ENCODE measurements around the gene NUDT14. TPM values are rescaled to one million over a fixed set of nuclear protein-coding genes. Genes with fewer than 3 reads are reported as not detected.

Gene NUDT14
- total RNA-seq, 1 donor from 2014 or later: 44.8 TPM

DNA sequence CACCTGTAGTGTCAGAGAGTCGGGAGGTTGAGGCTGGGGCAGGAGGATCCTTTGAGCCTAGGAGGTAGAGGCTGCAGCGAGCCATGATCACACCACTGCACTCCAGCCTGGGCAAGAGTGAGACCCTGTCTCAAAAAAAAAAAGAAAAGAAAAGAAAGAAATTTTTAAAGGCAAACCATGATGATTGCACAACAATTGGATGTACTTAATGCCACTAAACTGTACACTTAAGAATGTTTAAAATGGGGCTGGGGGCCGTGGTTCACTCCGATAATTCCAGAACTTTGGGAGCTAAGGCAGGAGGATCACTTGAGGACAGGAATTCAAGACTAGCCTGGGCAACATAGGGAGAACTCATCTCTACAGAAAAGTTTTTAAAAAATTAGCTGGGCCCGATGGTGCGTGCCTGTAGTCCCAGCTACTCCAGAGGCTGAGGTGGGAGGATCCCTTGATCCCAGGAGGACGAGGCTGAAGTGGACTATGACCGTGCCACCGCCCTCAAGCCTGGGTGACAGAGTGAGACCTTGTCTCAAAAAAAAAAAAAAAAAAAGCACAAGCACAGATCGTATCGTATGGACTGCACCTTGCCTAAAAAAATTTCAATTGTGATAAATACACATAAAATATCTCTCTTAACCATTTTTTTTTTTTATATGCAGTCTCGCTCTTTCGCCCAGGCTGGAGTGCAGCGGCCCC, 45.3 kb downstream of the NUDT14 start:
- no peak for DNase-seq (ENCODE audit: low read depth, low spot score)

DNA sequence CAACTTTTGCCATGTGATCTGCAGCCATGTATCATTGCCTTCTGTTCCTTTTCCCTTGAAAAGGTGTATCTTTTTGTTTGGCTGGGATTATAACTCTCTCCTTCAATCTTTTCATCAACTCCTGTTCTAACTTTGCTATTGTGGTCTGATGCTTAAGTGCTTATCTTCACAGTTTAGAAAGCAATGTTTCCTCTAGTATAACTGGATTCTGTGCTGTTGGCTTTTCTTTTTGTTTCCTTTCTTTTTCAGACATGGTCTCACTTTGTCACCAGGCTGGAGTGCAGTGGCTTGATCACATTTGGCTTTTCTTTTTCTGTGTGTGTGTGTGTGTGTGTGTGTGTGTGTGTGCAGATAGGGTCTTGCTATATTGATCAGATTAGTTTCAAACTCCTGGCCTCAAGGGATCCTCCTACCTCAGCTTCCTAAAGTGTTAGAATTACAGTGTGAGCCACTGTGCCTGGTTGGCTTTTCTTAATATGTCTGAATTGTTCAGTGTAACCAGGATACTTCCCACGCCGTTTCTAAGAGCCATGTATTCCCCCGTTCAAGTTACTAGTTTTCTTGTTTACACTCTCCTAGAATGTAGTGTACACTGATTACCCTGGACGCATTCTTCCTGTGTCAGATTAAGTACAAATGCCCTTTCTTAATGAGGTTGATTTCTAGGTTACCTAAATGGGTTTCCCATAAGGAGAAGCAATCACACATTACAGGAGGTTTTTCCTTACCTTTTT, 48.0 kb downstream of the NUDT14 start:
- no peak for DNase-seq (ENCODE audit: low read depth, low spot score)

DNA sequence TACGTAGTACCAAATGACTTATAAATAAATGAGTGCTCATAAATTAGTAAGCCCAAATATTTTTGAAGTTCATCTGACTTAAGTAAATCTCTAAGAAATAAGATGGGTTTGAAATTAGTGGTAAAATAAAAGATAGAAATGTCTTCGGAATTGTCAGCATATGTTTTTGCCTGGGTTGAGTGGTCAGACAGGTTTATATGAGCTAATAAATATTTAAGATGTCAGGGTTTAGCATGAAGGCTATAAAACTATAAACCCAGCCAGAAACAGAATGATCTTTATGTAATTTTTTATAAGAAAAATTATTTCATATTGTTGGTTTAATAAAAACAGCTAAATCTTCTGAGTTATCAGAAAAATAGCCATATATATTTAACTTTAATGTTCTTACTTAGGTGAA, 49.9 kb downstream of the NUDT14 start:
- DNase-seq (ENCODE audit: low read depth, low spot score): no peak

DNA sequence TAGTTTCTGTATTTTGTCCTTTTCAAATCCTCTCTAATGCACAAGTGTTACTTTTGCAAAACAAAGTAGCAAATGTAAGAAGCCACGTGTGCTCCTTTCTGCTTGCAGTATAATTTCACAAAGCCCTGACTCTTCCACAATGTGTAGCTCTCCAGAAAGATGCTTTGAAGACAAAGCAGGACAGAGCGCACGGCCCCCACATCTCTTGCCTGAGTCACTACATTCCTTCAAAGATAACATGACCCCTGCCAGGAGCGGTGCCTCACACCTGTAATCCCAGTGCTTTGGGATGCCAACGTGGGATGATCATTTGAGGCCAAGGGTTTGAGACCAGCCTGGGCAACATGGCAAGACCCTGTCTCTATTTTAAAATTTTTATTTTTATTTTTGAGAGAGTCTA, 53.1 kb downstream of the NUDT14 start:
- DNase-seq (ENCODE audit: low read depth, low spot score): no peak

DNA sequence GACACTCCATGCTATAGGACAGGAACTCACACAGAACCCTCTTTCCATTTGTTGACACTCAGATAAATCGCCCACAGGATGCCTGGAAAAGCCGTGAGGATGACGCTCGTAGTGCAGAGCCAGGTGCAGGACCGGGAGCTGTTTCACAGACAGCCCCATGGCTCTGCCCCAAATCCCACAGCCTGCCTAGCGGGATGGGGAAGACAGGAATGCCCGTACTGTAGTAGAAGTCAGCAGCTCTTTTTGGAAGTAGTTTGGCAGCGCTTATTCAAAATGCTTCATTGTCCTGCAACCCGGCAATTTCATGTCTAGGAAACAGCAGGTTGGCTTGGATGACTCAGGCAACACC, 54.2 kb downstream of the NUDT14 start:
- no peak for DNase-seq (ENCODE audit: low read depth, low spot score)

DNA sequence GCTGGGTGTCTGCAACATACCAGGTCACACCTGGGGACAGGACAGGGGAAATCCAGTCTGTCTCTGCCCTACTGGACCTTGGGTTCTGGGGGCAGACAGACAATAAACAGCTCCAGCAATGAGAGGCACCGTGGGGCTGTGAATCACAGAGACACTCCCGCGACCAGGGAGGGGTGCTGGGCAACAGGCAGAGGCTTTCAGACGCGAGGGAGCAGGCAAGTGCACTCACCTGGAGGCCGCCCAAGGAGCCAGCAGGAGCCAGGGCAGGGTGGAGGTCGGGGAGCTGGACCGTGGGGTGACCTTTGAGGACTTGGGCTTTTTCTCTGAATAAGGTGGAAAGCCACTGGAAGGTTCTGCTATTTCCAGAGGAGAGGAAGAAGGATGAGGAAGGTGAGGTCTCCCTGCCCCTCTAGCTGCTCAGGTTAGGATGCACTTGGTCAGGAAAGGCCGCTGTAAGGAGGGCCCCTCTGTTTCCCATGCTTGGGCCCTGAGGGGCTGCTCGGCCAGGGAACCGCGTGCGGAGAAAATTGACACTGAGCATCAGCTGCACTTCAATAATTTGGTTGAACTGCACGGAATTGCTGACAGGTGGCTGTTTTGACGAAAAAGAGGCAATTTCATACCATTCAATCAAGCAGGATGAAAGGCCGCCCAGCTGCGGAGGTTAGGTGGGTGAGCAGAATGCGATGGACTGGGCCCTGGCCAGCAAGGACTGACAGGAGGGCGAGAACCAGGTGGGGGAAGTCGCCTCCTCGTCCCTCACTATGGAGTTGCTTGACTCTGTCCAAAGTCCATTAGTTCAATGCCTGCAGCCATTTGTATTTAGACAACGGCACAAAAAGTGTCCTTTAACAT, 54.8 kb downstream of the NUDT14 start:
- DNase-seq (ENCODE audit: low read depth, low spot score): no peak

DNA sequence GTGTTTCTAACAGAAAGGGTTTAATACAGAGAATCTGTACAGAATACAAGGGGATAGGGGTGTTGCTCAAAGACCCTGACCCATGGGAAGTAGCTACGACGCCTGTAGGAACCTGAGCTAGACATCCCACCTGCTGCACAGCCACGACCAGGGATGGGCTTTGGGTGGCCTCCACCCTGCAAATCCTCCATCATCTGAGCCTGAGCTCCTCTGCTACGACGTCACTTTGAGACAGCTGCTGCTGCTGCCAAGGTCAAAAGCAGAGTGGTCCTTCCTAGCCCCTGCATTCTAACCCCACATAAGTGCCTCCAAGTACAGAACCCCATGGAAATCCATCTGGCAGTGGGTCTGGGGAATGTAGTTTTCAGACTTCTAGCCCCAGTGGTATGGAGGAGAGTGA, 56.3 kb downstream of the NUDT14 start:
- DNase-seq (ENCODE audit: low read depth, low spot score): no peak

DNA sequence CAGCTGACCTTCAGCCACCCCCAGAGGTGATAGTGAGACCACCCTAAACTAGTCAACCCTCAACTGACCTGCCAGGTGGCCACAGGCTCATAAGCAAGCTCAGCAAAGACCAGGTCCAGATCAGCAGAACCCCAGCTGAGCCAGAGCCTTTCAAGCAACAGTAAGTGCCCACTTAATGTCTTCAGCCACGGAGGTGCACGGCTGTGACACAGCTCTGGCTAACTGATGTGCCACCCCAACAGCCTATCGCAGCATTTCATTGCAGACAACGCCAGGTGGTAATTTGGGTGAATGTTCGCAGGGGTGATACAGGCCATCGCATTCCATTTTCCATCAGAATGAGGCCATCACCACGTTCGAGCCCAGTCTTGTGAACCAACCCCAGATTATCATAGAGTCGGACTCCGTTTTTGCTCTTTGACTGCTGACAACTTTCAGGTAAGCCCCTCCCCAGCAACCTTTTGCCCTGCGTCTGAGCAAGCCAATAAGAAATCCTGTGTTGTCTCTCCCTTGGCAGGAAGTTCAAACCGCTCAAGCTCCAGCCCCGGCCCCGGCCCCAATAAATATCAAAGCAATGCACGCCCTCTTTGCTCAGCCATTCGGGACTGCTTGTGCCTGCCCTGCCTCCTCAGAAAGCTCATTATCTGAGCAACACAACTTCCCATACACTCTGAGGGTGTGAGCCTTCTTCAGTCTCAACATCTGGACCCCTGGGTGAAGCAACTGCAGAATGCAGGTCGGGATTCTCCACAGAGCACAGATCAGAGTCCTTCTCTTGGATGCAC, 56.9 kb downstream of the NUDT14 start:
- DNase-seq (ENCODE audit: low read depth, low spot score): no peak

DNA sequence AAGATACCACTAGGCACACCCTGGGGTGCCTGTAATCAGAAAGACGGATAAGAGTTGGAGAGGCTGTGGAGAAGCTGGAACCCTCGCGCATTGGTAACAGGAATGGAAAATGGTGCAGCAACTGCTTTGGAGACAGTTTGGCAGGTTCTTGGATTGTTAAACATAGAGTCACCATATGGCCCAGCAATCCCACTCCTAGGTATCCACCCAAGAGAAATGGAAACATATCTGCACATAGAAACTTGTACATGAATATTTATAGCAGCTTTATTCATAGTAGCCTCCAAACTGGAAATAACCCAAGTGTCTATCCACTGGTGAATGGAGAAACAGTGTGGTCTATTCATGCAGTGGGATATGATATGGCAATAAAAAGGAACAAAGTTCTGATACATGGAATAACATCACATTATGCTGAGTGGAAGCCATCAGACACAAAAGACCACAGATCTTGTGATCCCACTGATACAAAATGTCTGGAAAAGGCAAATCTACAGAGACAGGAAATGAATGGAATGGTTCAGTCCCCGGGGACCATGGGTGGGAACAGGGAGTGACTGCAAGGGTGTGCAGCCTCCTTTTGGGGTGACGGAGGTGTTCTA, 57.9 kb downstream of the NUDT14 start:
- no peak for DNase-seq (ENCODE audit: low read depth, low spot score)

Other genes with a start within 250 kb of the NUDT14 start
- gene AHNAK2, start 202.9 kb downstream of the NUDT14 start, total RNA-seq: 91.8 and 94.3 TPM in 2 replicates
- gene CLBA1, start 195.5 kb downstream of the NUDT14 start, total RNA-seq: 2.6 and 5.5 TPM in 2 replicates
- 50.5 and 59.4 TPM in 2 replicates for gene CDCA4, start 160.2 kb downstream of the NUDT14 start, total RNA-seq
- gene GPR132, start 115.9 kb downstream of the NUDT14 start, total RNA-seq: 0.07 TPM in 1 of 2 replicates, not detected in the other
- 46.9 and 49.9 TPM in 2 replicates for gene JAG2, start 12.5 kb downstream of the NUDT14 start, total RNA-seq
- gene BTBD6, start 67.2 kb upstream of the NUDT14 start, total RNA-seq: 53.8 and 90.8 TPM in 2 replicates
- 33.1 and 36.7 TPM in 2 replicates for gene BRF1, start 119.7 kb upstream of the NUDT14 start, total RNA-seq
- 45.8 and 52.6 TPM in 2 replicates for gene PACS2, start 133.4 kb upstream of the NUDT14 start, total RNA-seq
- 0.13 and 0.14 TPM in 2 replicates for gene TEX22, start 217.2 kb upstream of the NUDT14 start, total RNA-seq
- 44.1 and 44.2 TPM in 2 replicates for gene MTA1, start 238.5 kb upstream of the NUDT14 start, total RNA-seq

Measured in pulmonary artery endothelial cell (primary cell).